Measurements from ENCODE around the gene KBTBD12.

Gene KBTBD12

GRCh38 chr3:127953091-127954035 lies 38.3 kb downstream of the KBTBD12 start:
- DNase-seq: no peak

- no peak for DNase-seq
Measured at GRCh38 chr3:127954640-127955039, 39.6 kb downstream of the KBTBD12 start.

- no peak for DNase-seq
Measured at GRCh38 chr3:127955728-127956127, 40.7 kb downstream of the KBTBD12 start.

DNA sequence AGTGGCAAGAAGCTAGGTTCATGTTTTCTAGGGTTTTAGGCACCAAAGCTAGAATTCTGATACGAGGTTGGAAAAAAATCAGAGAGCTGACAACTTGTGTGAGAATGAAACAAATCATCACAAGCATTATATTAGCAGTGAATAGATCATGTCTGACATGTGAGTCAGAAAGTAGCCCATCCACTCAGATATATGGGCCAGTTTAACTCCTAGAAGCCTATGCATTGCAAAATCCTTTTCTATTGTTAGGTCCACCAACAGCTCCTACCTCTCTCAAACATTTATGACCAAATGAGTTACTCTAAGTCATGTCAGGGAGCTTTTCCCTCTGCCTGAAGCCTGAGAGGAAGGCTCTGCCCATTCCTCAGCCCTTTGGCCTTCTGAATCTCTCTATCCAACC lies 44.0 kb downstream of the KBTBD12 start:
- no peak for DNase-seq

- DNase-seq: peak; percentile 1 to 37
Measured at GRCh38 chr3:127959873-127960272, 44.8 kb downstream of the KBTBD12 start.

GRCh38 chr3:127960421-127960965 lies 45.5 kb downstream of the KBTBD12 start:
- DNase-seq: no peak

DNA sequence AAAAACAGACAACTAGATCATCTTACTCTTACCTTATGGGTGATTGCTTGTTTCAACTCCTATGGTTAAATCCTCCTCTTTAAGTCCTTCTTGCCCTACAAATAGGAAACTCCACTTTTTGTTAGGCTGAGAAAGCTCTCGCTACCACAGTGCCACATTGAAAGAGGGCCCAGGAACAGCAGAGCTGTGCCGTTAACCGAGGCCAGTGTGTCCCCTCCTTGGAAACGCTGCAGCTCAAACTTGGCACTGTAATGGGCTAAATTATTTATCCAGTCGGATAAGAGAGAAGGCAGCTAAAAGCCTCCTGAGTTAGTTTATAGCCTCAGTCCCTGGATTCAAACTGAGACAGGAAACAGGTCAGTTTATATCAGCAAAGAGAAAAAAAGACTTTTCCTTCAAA lies 46.1 kb downstream of the KBTBD12 start:
- no peak for DNase-seq

GRCh38 chr3:127961963-127962362 lies 46.9 kb downstream of the KBTBD12 start:
- DNase-seq: no peak

DNA sequence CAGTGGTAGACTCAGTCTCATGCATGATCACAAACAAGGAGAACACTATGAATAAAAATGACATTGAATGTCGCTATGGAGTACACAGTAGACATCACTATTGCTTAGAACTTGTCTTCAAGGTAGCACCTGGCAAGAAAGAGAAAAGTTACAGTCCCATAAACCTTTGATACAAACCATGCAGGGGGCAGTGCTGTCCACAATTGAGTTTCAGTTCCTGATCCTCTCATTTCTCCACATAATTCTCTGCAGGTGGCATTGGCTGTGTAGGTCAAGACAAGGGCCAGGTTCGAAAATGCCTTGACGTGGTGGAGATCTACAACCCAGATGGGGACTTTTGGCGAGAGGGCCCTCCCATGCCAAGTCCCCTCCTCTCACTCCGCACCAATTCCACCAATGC lies 47.9 kb downstream of the KBTBD12 start:
- no peak for DNase-seq

DNA sequence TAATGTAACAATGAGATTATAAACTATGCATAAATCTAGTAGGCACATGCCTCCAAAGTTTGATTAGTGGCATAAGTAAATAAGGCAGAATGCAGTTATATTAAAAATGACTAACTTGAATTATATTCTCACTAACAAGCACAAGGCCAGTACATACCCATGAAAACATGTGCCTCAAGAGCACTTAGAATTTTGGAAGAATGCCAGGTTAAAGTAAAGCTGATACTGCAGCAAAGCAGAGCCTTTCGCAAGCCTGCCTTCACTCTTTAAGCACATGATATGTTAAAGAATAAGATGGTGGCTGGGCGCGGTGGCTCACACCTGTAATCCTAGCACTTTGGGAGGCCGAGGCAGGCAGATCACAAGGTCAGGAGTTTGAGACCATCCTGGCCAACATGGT lies 49.0 kb downstream of the KBTBD12 start:
- no peak for DNase-seq

GRCh38 chr3:127964816-127965215 lies 49.8 kb downstream of the KBTBD12 start:
- no peak for DNase-seq

DNA sequence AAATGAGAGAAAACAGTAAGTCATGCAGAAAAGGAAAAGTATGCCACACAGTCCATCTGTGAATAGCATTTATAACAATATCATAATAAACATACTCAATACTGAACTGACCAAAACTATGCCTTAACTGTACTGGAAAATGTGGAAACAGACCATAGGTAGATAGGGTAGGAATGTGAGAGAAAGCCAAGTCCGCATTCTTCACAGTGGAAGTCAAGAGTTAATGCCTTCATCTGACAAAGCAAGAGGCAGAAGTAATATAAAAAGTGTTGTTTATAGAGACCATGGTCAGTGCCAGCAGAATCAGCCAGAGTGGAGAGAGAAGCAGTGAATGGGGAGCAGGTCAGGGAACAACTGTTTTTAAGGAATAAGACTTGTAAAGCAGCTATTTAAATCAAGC lies 52.3 kb downstream of the KBTBD12 start:
- DNase-seq: no peak

- DNase-seq: peak in 1 of 2 experiments; percentile 29
Measured at GRCh38 chr3:127970966-127971592, 56.0 kb downstream of the KBTBD12 start.

GRCh38 chr3:127974226-127974625 lies 59.2 kb downstream of the KBTBD12 start:
- no peak for DNase-seq

DNA sequence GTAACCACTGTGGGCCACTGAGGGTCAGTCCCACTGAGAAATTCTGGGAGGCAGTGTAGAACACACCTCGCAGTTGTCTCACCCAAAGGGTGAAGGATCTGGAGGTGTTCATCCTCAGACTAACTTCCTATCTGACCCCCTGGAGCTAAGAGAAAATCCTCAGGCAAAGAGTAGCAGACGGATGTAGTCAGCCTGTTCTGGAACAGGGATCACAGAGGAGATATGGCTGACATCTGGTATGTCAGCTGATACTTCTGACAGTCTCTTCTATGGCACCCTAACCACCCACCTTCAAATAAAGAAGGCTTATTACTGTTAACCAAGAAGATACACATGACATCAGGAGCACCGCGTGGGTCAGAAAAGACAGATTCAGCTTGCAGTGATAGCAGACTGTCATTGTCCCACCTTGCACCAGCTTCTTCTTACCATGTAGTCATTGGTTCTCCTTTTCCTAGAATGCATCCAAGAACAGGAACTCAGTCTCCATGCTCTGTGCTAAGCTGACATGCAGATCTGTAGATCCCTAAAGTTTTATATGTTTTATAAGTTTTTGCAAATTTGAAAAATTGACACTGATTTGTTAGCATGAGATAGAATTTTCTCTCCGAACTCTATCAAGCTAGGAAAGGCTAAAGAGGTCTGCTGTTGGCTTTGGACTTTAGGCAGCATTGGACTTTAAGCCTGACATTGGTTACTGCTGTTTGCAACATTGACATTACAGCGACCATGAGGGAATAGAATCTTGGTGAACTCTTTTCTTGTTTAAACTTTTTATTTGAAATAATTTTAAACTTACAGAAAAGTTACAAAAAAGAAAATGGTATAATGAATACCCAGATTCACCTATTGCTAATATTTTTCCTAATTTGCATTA lies 60.4 kb downstream of the KBTBD12 start:
- DNase-seq: no peak

GRCh38 chr3:127978636-127979035 lies 63.6 kb downstream of the KBTBD12 start:
- DNase-seq: no peak

DNA sequence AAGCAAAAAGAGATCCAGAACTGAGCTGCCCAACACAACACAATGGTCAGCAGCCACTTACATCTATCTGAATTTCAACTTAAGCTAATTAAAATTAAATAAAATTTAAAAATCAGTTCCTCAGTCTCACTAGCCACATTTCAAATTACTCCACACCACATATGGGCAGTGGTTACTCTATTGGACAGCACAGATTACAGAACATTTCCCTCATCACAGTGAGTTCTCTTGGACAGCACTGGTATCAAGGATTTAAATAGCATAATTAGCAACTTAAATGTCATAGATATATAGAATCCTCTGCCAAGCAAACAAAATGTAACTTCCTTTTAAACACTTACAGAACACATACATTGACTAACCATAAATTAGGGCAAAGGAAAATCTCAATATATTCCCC lies 64.4 kb downstream of the KBTBD12 start:
- DNase-seq: no peak

DNA sequence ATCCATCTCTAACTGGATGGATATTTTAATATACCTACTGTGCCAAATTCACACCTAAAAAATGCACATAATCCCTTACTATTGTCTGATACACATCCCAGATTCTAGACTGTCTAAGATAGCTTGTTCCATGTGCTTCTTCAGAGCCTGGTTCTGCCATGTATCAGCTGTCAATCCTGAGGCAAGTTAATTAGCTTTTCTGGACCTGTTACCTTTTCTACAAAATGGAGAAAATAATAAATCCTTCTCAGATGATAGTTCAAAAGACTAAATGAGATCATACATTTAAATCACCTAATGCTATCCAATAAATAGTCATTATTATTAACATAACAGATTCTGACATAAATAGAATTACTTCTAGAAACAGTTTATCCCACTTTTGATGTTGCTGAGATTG lies 66.1 kb downstream of the KBTBD12 start:
- DNase-seq: no peak

DNA sequence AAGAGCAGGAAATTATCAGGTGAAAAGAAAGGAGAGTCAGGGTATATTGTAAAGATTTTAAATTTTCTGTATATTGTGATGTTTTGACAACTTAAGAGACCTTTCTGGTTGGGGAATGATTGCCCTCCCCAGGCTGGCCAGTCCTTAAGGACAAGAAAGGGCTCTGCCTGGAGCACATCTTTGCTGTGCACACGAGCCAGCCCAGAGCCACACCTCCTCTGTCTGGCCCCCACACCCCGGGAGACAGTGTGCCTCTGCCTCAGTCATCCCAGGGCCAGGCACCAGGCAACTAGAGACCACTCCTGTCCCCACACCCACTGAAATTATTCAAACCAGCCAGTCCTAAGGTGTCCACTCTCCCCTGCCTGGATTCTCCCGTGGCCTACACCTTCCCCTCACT lies 67.1 kb downstream of the KBTBD12 start:
- no peak for DNase-seq

DNA sequence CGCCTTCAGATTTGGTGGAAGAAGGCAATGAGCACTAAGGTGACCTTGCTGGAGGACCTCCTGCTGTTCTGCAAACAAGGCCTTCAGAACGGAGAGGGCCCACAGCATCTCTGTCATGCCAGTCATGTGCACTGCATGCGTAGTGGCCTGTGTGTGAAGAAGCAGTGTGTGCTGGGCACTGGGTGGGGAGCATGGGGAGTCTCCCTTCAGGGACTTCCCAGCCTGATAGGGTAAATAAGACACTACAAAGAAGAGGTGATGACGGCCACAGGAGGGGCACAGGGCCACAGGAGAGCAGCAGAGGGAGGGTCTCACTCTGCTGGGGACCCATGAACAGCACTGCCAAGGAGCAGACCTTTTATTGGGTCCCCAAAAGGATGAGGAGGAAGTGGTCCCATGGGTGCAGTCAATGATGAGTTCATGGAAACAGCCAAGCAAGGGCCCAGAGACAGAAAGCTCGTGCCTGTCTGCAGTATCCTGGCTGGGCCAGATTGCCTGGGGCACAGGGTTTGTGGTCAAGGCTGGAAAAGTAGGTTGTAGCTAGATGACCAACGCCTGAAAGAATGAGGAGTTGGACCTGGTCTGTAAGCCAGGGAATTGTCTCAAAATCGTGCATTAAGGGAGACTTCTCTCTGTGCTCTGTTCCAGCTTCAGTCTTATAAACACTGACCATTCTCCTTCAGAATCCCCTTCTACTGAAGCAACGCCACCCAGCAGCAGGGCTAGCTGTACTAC lies 69.4 kb downstream of the KBTBD12 start:
- DNase-seq: no peak

DNA sequence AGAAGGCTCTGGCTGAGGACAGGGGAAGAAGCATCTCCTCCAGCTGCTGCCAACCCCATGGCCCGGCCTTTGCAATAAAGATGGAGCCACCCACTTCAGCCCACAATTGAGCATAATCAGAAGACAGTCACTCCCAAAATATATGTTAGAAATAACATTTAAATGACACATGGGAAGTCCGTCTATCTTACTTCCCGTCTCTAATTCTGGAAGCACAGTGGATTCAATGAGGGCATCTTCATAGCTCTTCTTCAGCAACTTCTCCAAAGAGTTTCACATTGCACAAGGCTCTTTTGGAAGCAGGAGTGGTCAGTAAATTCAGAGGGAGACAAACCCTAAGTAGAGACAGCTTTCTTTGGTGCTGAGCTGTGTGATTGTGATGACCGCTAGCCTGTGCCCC lies 70.2 kb downstream of the KBTBD12 start:
- no peak for DNase-seq

GRCh38 chr3:127985655-127986225 lies 70.7 kb downstream of the KBTBD12 start:
- DNase-seq: no peak
